H9 (cell line): ENCODE measurements around the gene COTL1. TPM values are rescaled to one million over a fixed set of nuclear protein-coding genes. Genes with fewer than 3 reads are reported as not detected.

Source experiments
- DNase-seq: peaks from one replicate; pipeline ENCODE4 v3.0.0-alpha.2; 2017
- H2AFZ ChIP-seq: one replicate; pipeline ENCODE4 v1.6.1; 2013; ENCODE audit warnings: mild to moderate bottlenecking, low read length, control low read depth, moderate library complexity
- H2AK5ac ChIP-seq: 2 replicates; pipeline ENCODE4 v1.6.1; 2013; ENCODE audit warnings: low read length, control low read depth, mixed read lengths; ENCODE audit not compliant: insufficient read length
- H2BK120ac ChIP-seq: one replicate; pipeline ENCODE4 v1.6.1; 2013; ENCODE audit warnings: low read depth, mild to moderate bottlenecking, low read length, control low read depth, inconsistent platforms; ENCODE audit not compliant: poor library complexity, severe bottlenecking
- H2BK12ac ChIP-seq: 2 replicates; pipeline ENCODE4 v1.6.1; 2013; ENCODE audit warnings: low read length, control low read depth, mixed read lengths, low read depth; ENCODE audit not compliant: insufficient read length
- H2BK15ac ChIP-seq: 2 replicates; pipeline ENCODE4 v1.6.1; 2013; ENCODE audit warnings: low read depth, low read length, control low read depth
- H2BK20ac ChIP-seq: one replicate; pipeline ENCODE4 v1.6.1; 2013; ENCODE audit warnings: low read depth, mild to moderate bottlenecking, low read length, control low read depth, inconsistent platforms; ENCODE audit not compliant: poor library complexity, severe bottlenecking
- H2BK5ac ChIP-seq: 2 replicates; pipeline ENCODE4 v1.6.1; 2013; ENCODE audit warnings: low read length, control low read depth, mixed read lengths; ENCODE audit not compliant: insufficient read length
- H3K14ac ChIP-seq: 2 replicates; pipeline ENCODE4 v1.6.1; 2013; ENCODE audit warnings: low read length, control low read depth; ENCODE audit not compliant: insufficient read depth
- H3K18ac ChIP-seq: 2 replicates; pipeline ENCODE4 v1.6.1; 2013; ENCODE audit warnings: low read depth, mild to moderate bottlenecking, mixed read lengths, low read length, control low read depth; ENCODE audit not compliant: insufficient read length
- H3K23ac ChIP-seq: 2 replicates; pipeline ENCODE4 v1.6.1; 2013; ENCODE audit warnings: low read length, control low read depth, mixed read lengths, low read depth; ENCODE audit not compliant: insufficient read length
- H3K23me2 ChIP-seq: 2 replicates; pipeline ENCODE4 v1.6.1; 2013; ENCODE audit warnings: low read depth, mild to moderate bottlenecking, mixed read lengths, low read length, control low read depth; ENCODE audit not compliant: insufficient read length, poor library complexity, severe bottlenecking
- H3K27ac ChIP-seq: 2 replicates; pipeline ENCODE4 v1.5.1; 2013; ENCODE audit warnings: low read length, control low read depth, mixed read lengths, low read depth; ENCODE audit not compliant: insufficient read length
- H3K27me3 ChIP-seq: 2 replicates; pipeline ENCODE4 v1.6.1; 2013; ENCODE audit warnings: low read length, control low read depth, inconsistent platforms; ENCODE audit not compliant: insufficient read depth
- H3K4ac ChIP-seq: 2 replicates; pipeline ENCODE4 v1.6.1; 2013; ENCODE audit warnings: low read depth, mild to moderate bottlenecking, control low read depth, inconsistent platforms, low read length, moderate library complexity
- H3K4me1 ChIP-seq: 2 replicates; pipeline ENCODE4 v1.6.1; 2013; ENCODE audit warnings: low read length, control low read depth, inconsistent platforms; ENCODE audit not compliant: insufficient read depth
- H3K4me2 ChIP-seq: 2 replicates; pipeline ENCODE4 v1.6.1; 2013; ENCODE audit warnings: low read length, control low read depth, mixed read lengths; ENCODE audit not compliant: insufficient read length, insufficient read depth
- H3K56ac ChIP-seq: 2 replicates; pipeline ENCODE4 v1.6.1; 2013; ENCODE audit warnings: low read depth, mild to moderate bottlenecking, mixed read lengths, low read length, control low read depth; ENCODE audit not compliant: insufficient read length
- H3K79me1 ChIP-seq: 2 replicates; pipeline ENCODE4 v1.6.1; 2013; ENCODE audit warnings: low read depth, mild to moderate bottlenecking, moderate library complexity, low read length, control low read depth, inconsistent platforms; ENCODE audit not compliant: insufficient read depth, poor library complexity, severe bottlenecking
- H3K79me2 ChIP-seq: 2 replicates; pipeline ENCODE4 v1.6.1; 2013; ENCODE audit warnings: low read length, control low read depth, inconsistent platforms; ENCODE audit not compliant: insufficient read depth
- H3K9ac ChIP-seq: 2 replicates; pipeline ENCODE4 v1.6.1; 2013; ENCODE audit warnings: low read length, control low read depth, mixed read lengths; ENCODE audit not compliant: insufficient read length; ENCODE audit errors: extremely low read depth
- H3K9me3 ChIP-seq: one replicate; pipeline ENCODE4 v1.6.1; 2013; ENCODE audit warnings: low read depth, low read length, inconsistent platforms; ENCODE audit not compliant: control insufficient read depth
- H3T11ph ChIP-seq: one replicate; pipeline ENCODE4 v1.6.1; 2013; ENCODE audit warnings: mild to moderate bottlenecking, low read length, control low read depth, inconsistent platforms
- H4K20me1 ChIP-seq: one replicate; pipeline ENCODE4 v1.6.1; 2013; ENCODE audit not compliant: control insufficient read depth, insufficient read length, insufficient read depth
- H4K5ac ChIP-seq: 2 replicates; pipeline ENCODE4 v1.6.1; 2013; ENCODE audit warnings: low read depth, mild to moderate bottlenecking, mixed read lengths, low read length, control low read depth; ENCODE audit not compliant: insufficient read length
- H4K8ac ChIP-seq: replicated peaks from 2 replicates; pipeline ENCODE4 v1.6.1; 2013; ENCODE audit warnings: low read length, control low read depth, mixed read lengths, low read depth; ENCODE audit not compliant: insufficient read length
- H4K91ac ChIP-seq: 2 replicates; pipeline ENCODE4 v1.6.1; 2013; ENCODE audit warnings: low read depth, mild to moderate bottlenecking, moderate library complexity, mixed read lengths, low read length, control low read depth; ENCODE audit not compliant: insufficient read length
- H3K27ac Mint-ChIP-seq, 3 experiments: 2 replicates in 2 of 3; 3 replicates in 1 of 3; pipeline ENCODE4 v1.8.0; 2020 to 2021; ENCODE audit warnings: mixed read lengths in 3 of 3, mild to moderate bottlenecking in 1 of 3, moderate library complexity in 1 of 3
- H3K27me3 Mint-ChIP-seq: 2 replicates; pipeline ENCODE4 v1.8.0; 2021; ENCODE audit warnings: low read depth, mild to moderate bottlenecking, moderate library complexity, mixed read lengths
- H3K36me3 Mint-ChIP-seq, 3 experiments: 2 replicates in 2 of 3; 3 replicates in 1 of 3; pipeline ENCODE4 v1.8.0; 2020 to 2021; ENCODE audit warnings: low read depth in 3 of 3, mixed read lengths in 3 of 3; ENCODE audit not compliant: insufficient read depth in 1 of 3
- H3K4me1 Mint-ChIP-seq, 2 experiments: 2 replicates each; pipeline ENCODE4 v1.8.0; 2020; ENCODE audit warnings: mixed read lengths in 2 of 2
- H3K4me3 Mint-ChIP-seq, 2 experiments: 2 replicates in 1 of 2; 3 replicates in 1 of 2; pipeline ENCODE4 v1.8.0; 2020 to 2021; ENCODE audit warnings: mild to moderate bottlenecking in 2 of 2, mixed read lengths in 2 of 2, moderate library complexity in 1 of 2
- H3K9me3 Mint-ChIP-seq, 2 experiments: 2 replicates in 1 of 2; 3 replicates in 1 of 2; pipeline ENCODE4 v1.8.0; 2020; ENCODE audit warnings: mild to moderate bottlenecking in 2 of 2, mixed read lengths in 2 of 2, moderate library complexity in 1 of 2
- CTCF ChIP-seq: fragments of 200-600 bp; sonication (generic); conservative IDR thresholded peaks from 3 replicates; pipeline ENCODE4 v1.8.0; 2021; ENCODE audit warnings: antibody characterized with exemption, mild to moderate bottlenecking
- WGBS: extraction: QIAGEN DNeasy Blood & Tissue Kit; methylation state at CpG from one replicate; pipeline ENCODE4 v1.1.7; 2013; ENCODE audit warnings: missing lambda C conversion rate, low lambda C conversion rate, mixed read lengths; ENCODE audit not compliant: insufficient read length; ENCODE audit errors: extremely low coverage; 5-methylcytosine and 5-hydroxymethylcytosine counted together
- total RNA-seq: library from RNA; stranded (reverse); gene quantifications from 2 replicates; pipeline ENCODE4 v1.2.1, GENCODE V29; 2021

The COTL1 gene
- total RNA-seq, 1 experiment from 2014 or later = 81.4 TPM

- H4K91ac ChIP-seq = no peak overlapping the region
- no peak overlapping the region for H3T11ph ChIP-seq
- Mint-ChIP-seq H3K36me3 (peaks cover under 1 to 6% (median 4%) of the 10 kb centered on the region in 3 experiments; a peak in 6 of 7 replicates), H3K27ac (peak overlapping the region; percentile 3 to 68 (median 41); a peak in 4 of 7 replicates), H3K4me3 (no peak overlapping the region), H3K9me3 (no peaks in the 10 kb centered on the region; a peak in 1 of 5 replicates), H3K4me1 (peaks cover 45 to 58% of the 10 kb centered on the region in 2 experiments), H3K27me3 (no peaks in the 10 kb centered on the region)
- no peak for TF ChIP-seq CTCF
- no peak overlapping the region for H3K18ac ChIP-seq
- H2AK5ac ChIP-seq = no peak overlapping the region
- H3K23ac ChIP-seq = no peak overlapping the region
- no peak overlapping the region for H2BK120ac ChIP-seq
- no peak overlapping the region for H3K56ac ChIP-seq
- no peaks in the 10 kb centered on the region for H3K9me3 ChIP-seq
- H3K27me3 ChIP-seq = no peaks in the 10 kb centered on the region
- H3K79me1 ChIP-seq = no peaks in the 10 kb centered on the region
- no peak overlapping the region for H2BK15ac ChIP-seq
- no peak overlapping the region for H3K27ac ChIP-seq
- H4K8ac ChIP-seq = no peak overlapping the region
- no peaks in the 10 kb centered on the region for H3K23me2 ChIP-seq
- no peak overlapping the region for H3K9ac ChIP-seq
- H3K4me2 ChIP-seq = no peak overlapping the region
- no peak overlapping the region for H2BK12ac ChIP-seq
- no peak overlapping the region for H3K14ac ChIP-seq
- no peak overlapping the region for H3K4ac ChIP-seq
- no peak overlapping the region for H2BK20ac ChIP-seq
- H4K20me1 ChIP-seq = no peaks in the 10 kb centered on the region
- no CpG with 5 or more reads among the region's 5 CpGs for WGBS
- no peak overlapping the region for H2BK5ac ChIP-seq
- no peaks in the 10 kb centered on the region for H3K79me2 ChIP-seq
- no peak overlapping the region for H4K5ac ChIP-seq
- peaks cover 4% of the 10 kb centered on the region for H3K4me1 ChIP-seq
- H2AFZ ChIP-seq = no peak overlapping the region
- no peak for DNase-seq
Measured at GRCh38 chr16:84560269-84560668, 57.6 kb downstream of the COTL1 start.
